Left lung (tissue), 10 donors: ENCODE measurements around the gene NDC1. TPM values are rescaled to one million over a fixed set of nuclear protein-coding genes. Genes with fewer than 3 reads are reported as not detected.

Experiments
- ATAC-seq: fragments of 200-7000 bp; cut with Tn5 transposase; one replicate; pipeline ENCODE4 v1.9.1; 2020; ENCODE audit warnings: moderate library complexity
- DNase-seq, 4 donors: peaks; one replicate each; pipeline ENCODE4 v3.0.0-alpha.2; 2013 to 2020
- H3K27ac ChIP-seq, 2 donors: fragments of 200-600 bp; sonication (generic) in 1 of 2; one replicate each; pipeline versions ENCODE4 v1.5.0 to v1.8.0; 2020 to 2021
- H3K27me3 ChIP-seq, 2 donors: fragments of 200-600 bp; sonication (generic) in 1 of 2; one replicate each; pipeline versions ENCODE4 v1.5.0 to v1.8.0; 2020 to 2021
- H3K36me3 ChIP-seq, 2 donors: fragments of 200-600 bp; sonication (generic) in 1 of 2; one replicate each; pipeline versions ENCODE4 v1.5.0 to v1.8.0; 2020 to 2021
- H3K4me1 ChIP-seq, 2 donors: fragments of 200-600 bp; one replicate each; pipeline ENCODE4 v1.8.0; 2021
- H3K4me3 ChIP-seq, 2 donors: fragments of 200-600 bp; sonication (generic) in 1 of 2; one replicate each; pipeline versions ENCODE4 v1.5.0 to v1.8.0; 2020 to 2021; ENCODE audit warnings: mild to moderate bottlenecking in 1 of 2
- H3K9me3 ChIP-seq, 2 donors: fragments of 200-600 bp; sonication (generic) in 1 of 2; one replicate each; pipeline versions ENCODE4 v1.5.0 to v1.8.0; 2020 to 2021
- CTCF ChIP-seq, 2 donors: fragments of 200-600 bp; sonication (generic) in 1 of 2; IDR thresholded peaks; one replicate each; pipeline versions ENCODE4 v1.5.0 to v1.8.0; 2021; ENCODE audit warnings: antibody characterized with exemption in 2 of 2
- intact Hi-C, 2 donors: fragments of 100-400 bp; cut with DNase I; formaldehyde crosslinking; loops; one replicate each; pipeline versions ENCODE4 v1.11.2 to v1.14.2; 2022
- polyA plus RNA-seq, 6 donors: library from polyadenylated mRNA; unstranded; fragments of 120-200 nt; gene quantifications; one replicate each; pipeline ENCODE4 v1.2.1, GENCODE V29; 2013; ENCODE audit not compliant: insufficient read length in 6 of 6
- total RNA-seq, 2 donors: library from RNA; stranded (reverse); fragmentation: NEBNext Ultra II Directional; extraction: Animal tissue kit (Norgen Biotek cat#: 25700); gene quantifications; one replicate each; pipeline ENCODE4 v1.2.1, GENCODE V29; 2021
- donor health status: DM: no; HTN: yes; CAD: no.
- donor health status: DM: no; HTN: no; CAD: no.

Gene NDC1
- total and polyA plus RNA-seq, 8 donors = 9.1 to 27.4 (median 20.6) TPM

GRCh38 chr1:53811414-53811851 lies 26.7 kb downstream of the NDC1 start:
- no peaks in the 10 kb centered on the region for H3K4me1 ChIP-seq
- TF ChIP-seq CTCF (IDR thresholded peaks at IDR 0.05) = no peak
- ATAC-seq = no peak
- DNase-seq = no peak
- no peaks in the 10 kb centered on the region for H3K9me3 ChIP-seq
- H3K36me3 ChIP-seq = peaks cover 0 to 39% of the 10 kb centered on the region in 2 donors
- H3K4me3 ChIP-seq = no peak overlapping the region
- intact Hi-C loops = no loop called here
- no peak overlapping the region for H3K27ac ChIP-seq
- H3K27me3 ChIP-seq = no peaks in the 10 kb centered on the region

- Histone ChIP-seq H3K36me3 (peaks cover 0 to 44% of the 10 kb centered on the region in 2 donors), H3K4me3 (no peak overlapping the region), H3K9me3 (no peaks in the 10 kb centered on the region), H3K4me1 (no peaks in the 10 kb centered on the region), H3K27ac (no peak overlapping the region), H3K27me3 (no peaks in the 10 kb centered on the region)
- no peak for TF ChIP-seq CTCF (IDR thresholded peaks at IDR 0.05)
- intact Hi-C loops = no loop called here
- DNase-seq (no peak), ATAC-seq (no peak)
Measured at GRCh38 chr1:53810497-53810896, 27.6 kb downstream of the NDC1 start.

GRCh38 chr1:53810007-53810406 lies 28.1 kb downstream of the NDC1 start:
- DNase-seq = no peak
- intact Hi-C loops = no loop called here
- ATAC-seq = no peak
- peaks cover 0 to 47% of the 10 kb centered on the region in 2 donors for H3K36me3 ChIP-seq
- H3K9me3 ChIP-seq = no peaks in the 10 kb centered on the region
- no peak overlapping the region for H3K4me3 ChIP-seq
- no peak for TF ChIP-seq CTCF (IDR thresholded peaks at IDR 0.05)
- H3K27me3 ChIP-seq = no peaks in the 10 kb centered on the region
- no peak overlapping the region for H3K27ac ChIP-seq
- H3K4me1 ChIP-seq = no peaks in the 10 kb centered on the region

GRCh38 chr1:53807916-53808315 lies 30.2 kb downstream of the NDC1 start:
- TF ChIP-seq CTCF (IDR thresholded peaks at IDR 0.05) = no peak
- no peaks in the 10 kb centered on the region for H3K27me3 ChIP-seq
- intact Hi-C loops = no loop called here
- no peaks in the 10 kb centered on the region for H3K9me3 ChIP-seq
- H3K4me3 ChIP-seq = no peak overlapping the region
- DNase-seq (no peak), ATAC-seq (no peak)
- peaks cover 0 to 59% of the 10 kb centered on the region in 2 donors for H3K36me3 ChIP-seq
- H3K27ac ChIP-seq = no peak overlapping the region
- no peaks in the 10 kb centered on the region for H3K4me1 ChIP-seq

- intact Hi-C loops = no loop called here
- no peak overlapping the region for H3K27ac ChIP-seq
Measured at GRCh38 chr1:53804791-53805505, 33.1 kb downstream of the NDC1 start.

More at GRCh38 chr1:53804791-53805505, 33.1 kb downstream of the NDC1 start:
- H3K36me3 ChIP-seq = peaks cover 0 to 74% of the 10 kb centered on the region in 2 donors
- no peak overlapping the region for H3K4me3 ChIP-seq
- no peaks in the 10 kb centered on the region for H3K4me1 ChIP-seq
- ATAC-seq (no peak), DNase-seq (no peak)
- TF ChIP-seq CTCF (IDR thresholded peaks at IDR 0.05) = no peak
- no peaks in the 10 kb centered on the region for H3K27me3 ChIP-seq
- no peaks in the 10 kb centered on the region for H3K9me3 ChIP-seq
